H7 (cell line): ENCODE measurements around the gene SMC1B. TPM values are rescaled to one million over a fixed set of nuclear protein-coding genes. Genes with fewer than 3 reads are reported as not detected.

Experiments
- DNase-seq: peaks from one replicate; pipeline ENCODE4 v3.0.0; 2012
- H3K27me3 ChIP-seq: 2 replicates; pipeline ENCODE4 v1.6.0; 2011; ENCODE audit warnings: mild to moderate bottlenecking, low read length; ENCODE audit not compliant: control insufficient read depth, insufficient read depth
- H3K36me3 ChIP-seq: replicated peaks from 2 replicates; pipeline ENCODE4 v1.5.1; 2011; ENCODE audit warnings: low read length; ENCODE audit not compliant: control insufficient read depth, insufficient read depth
- H3K4me3 ChIP-seq: 2 replicates; pipeline ENCODE4 v1.5.1; 2011; ENCODE audit warnings: low read depth, mild to moderate bottlenecking, control low read depth, low read length, moderate library complexity; ENCODE audit not compliant: insufficient read depth
- total RNA-seq: library from RNA; depleted of rRNA; stranded (reverse); fragments of >200 nt; shearing (Covaris generic); gene quantifications from 2 replicates; pipeline ENCODE4 v1.2.3, GENCODE V29; 2014

The SMC1B gene
- total RNA-seq, 1 experiment from 2014 or later: not detected

- peak; percentile 25 for DNase-seq
- no peaks in the 10 kb centered on the region for H3K27me3 ChIP-seq
- no peaks in the 10 kb centered on the region for H3K36me3 ChIP-seq
- no peak overlapping the region for H3K4me3 ChIP-seq
These were observed 16.8 kb upstream of the SMC1B start for GRCh38 chr22:45429981-45430775.

- Histone ChIP-seq H3K36me3 (no peaks in the 10 kb centered on the region), H3K27me3 (no peaks in the 10 kb centered on the region), H3K4me3 (no peak overlapping the region)
- peak; percentile 23 for DNase-seq
These were observed 16.0 kb upstream of the SMC1B start for GRCh38 chr22:45429424-45429823.

GRCh38 chr22:45428391-45429385, 15.3 kb upstream of the SMC1B start:
- peak; percentile 11 for DNase-seq
- H3K4me3 ChIP-seq: no peak overlapping the region

GRCh38 chr22:45427114-45427513, 13.7 kb upstream of the SMC1B start:
- DNase-seq: no peak
- no peaks in the 10 kb centered on the region for H3K36me3 ChIP-seq
- no peaks in the 10 kb centered on the region for H3K27me3 ChIP-seq
- no peak overlapping the region for H3K4me3 ChIP-seq

More at GRCh38 chr22:45428391-45429385, 15.3 kb upstream of the SMC1B start:
- Histone ChIP-seq H3K27me3 (no peaks in the 10 kb centered on the region), H3K36me3 (no peaks in the 10 kb centered on the region)

- no peak for DNase-seq
- Histone ChIP-seq H3K27me3 (no peaks in the 10 kb centered on the region), H3K4me3 (no peak overlapping the region), H3K36me3 (no peaks in the 10 kb centered on the region)
These were observed 13.0 kb upstream of the SMC1B start for GRCh38 chr22:45426387-45426786.

GRCh38 chr22:45425531-45426265, 12.3 kb upstream of the SMC1B start:
- H3K4me3 ChIP-seq: no peak overlapping the region
- H3K27me3 ChIP-seq: no peaks in the 10 kb centered on the region
- no peaks in the 10 kb centered on the region for H3K36me3 ChIP-seq
- no peak for DNase-seq

GRCh38 chr22:45425101-45425500, 11.7 kb upstream of the SMC1B start:
- no peak overlapping the region for H3K4me3 ChIP-seq
- H3K36me3 ChIP-seq: no peaks in the 10 kb centered on the region
- no peak for DNase-seq
- H3K27me3 ChIP-seq: no peaks in the 10 kb centered on the region

- H3K4me3 ChIP-seq: no peak overlapping the region
- peak; percentile 56 for DNase-seq
- no peaks in the 10 kb centered on the region for H3K36me3 ChIP-seq
- no peaks in the 10 kb centered on the region for H3K27me3 ChIP-seq
These were observed 10.9 kb upstream of the SMC1B start for GRCh38 chr22:45424241-45424731.

- no peak overlapping the region for H3K4me3 ChIP-seq
- H3K27me3 ChIP-seq: no peaks in the 10 kb centered on the region
- no peak for DNase-seq
- no peaks in the 10 kb centered on the region for H3K36me3 ChIP-seq
These were observed 10.1 kb upstream of the SMC1B start for GRCh38 chr22:45423524-45423923.

GRCh38 chr22:45422237-45422983, 9.0 kb upstream of the SMC1B start:
- Histone ChIP-seq H3K27me3 (no peaks in the 10 kb centered on the region), H3K36me3 (no peaks in the 10 kb centered on the region), H3K4me3 (no peak overlapping the region)
- no peak for DNase-seq

GRCh38 chr22:45421349-45422055, 8.1 kb upstream of the SMC1B start:
- H3K36me3 ChIP-seq: no peaks in the 10 kb centered on the region
- no peak for DNase-seq
- H3K27me3 ChIP-seq: no peaks in the 10 kb centered on the region
- no peak overlapping the region for H3K4me3 ChIP-seq

GRCh38 chr22:45420539-45420938, 7.1 kb upstream of the SMC1B start:
- Histone ChIP-seq H3K27me3 (no peaks in the 10 kb centered on the region), H3K4me3 (no peak overlapping the region), H3K36me3 (no peaks in the 10 kb centered on the region)
- DNase-seq: no peak

GRCh38 chr22:45420011-45420410, 6.6 kb upstream of the SMC1B start:
- Histone ChIP-seq H3K4me3 (no peak overlapping the region), H3K27me3 (no peaks in the 10 kb centered on the region), H3K36me3 (no peaks in the 10 kb centered on the region)
- no peak for DNase-seq
